Ectodermal cell (in vitro differentiated cells): ENCODE results near the gene RUNDC3A.

ENCODE experiments used
- H3K27ac ChIP-seq: 2 replicates; pipeline ENCODE4 v1.7.0; 2013; ENCODE audit warnings: mild to moderate bottlenecking, low read depth, low read length; ENCODE audit not compliant: insufficient read depth, poor library complexity, severe bottlenecking
- H3K27me3 ChIP-seq: 2 replicates; pipeline ENCODE4 v1.7.0; 2013; ENCODE audit warnings: mild to moderate bottlenecking, low read length; ENCODE audit not compliant: insufficient read depth, control insufficient read depth, poor library complexity, severe bottlenecking
- H3K36me3 ChIP-seq: one replicate; pipeline ENCODE4 v1.7.0; 2013; ENCODE audit warnings: low read length; ENCODE audit not compliant: control insufficient read depth, insufficient read depth
- H3K4me1 ChIP-seq: one replicate; pipeline ENCODE4 v1.7.0; 2013; ENCODE audit warnings: low read length; ENCODE audit not compliant: control insufficient read depth, insufficient read depth
- H3K4me3 ChIP-seq: 2 replicates; pipeline ENCODE4 v1.7.0; 2013; ENCODE audit warnings: low read depth, low read length, control low read depth; ENCODE audit not compliant: insufficient read depth
- H3K9me3 ChIP-seq: 2 replicates; pipeline ENCODE4 v1.7.0; 2013; ENCODE audit warnings: mild to moderate bottlenecking, low read length, moderate library complexity; ENCODE audit not compliant: control insufficient read depth
- WGBS, 2 experiments: methylation state at CpG; one replicate each; pipeline ENCODE4 v1.1.7; 2013; ENCODE audit warnings: missing lambda C conversion rate in 2 of 2; 5-methylcytosine and 5-hydroxymethylcytosine counted together

Gene RUNDC3A

GRCh38 chr17:44269535-44270240, 38.7 kb upstream of the RUNDC3A start:
- no peak overlapping the region for H3K4me3 ChIP-seq
- no peaks in the 10 kb centered on the region for H3K9me3 ChIP-seq
- no peaks in the 10 kb centered on the region for H3K36me3 ChIP-seq
- peaks cover 11% of the 10 kb centered on the region for H3K4me1 ChIP-seq
- H3K27ac ChIP-seq, result no peak overlapping the region
- 86 to 88% methylated on average over 7 of the region's 7 CpGs for WGBS, 2 experiments
- H3K27me3 ChIP-seq, result no peaks in the 10 kb centered on the region

- Histone ChIP-seq H3K27ac (no peak overlapping the region), H3K9me3 (no peaks in the 10 kb centered on the region), H3K27me3 (no peaks in the 10 kb centered on the region), H3K4me1 (peaks cover 11% of the 10 kb centered on the region), H3K36me3 (no peaks in the 10 kb centered on the region), H3K4me3 (no peak overlapping the region)
- WGBS, 2 experiments, result 85 to 88% methylated on average over 13 of the region's 13 CpGs
Observed at GRCh38 chr17:44272321-44272951, 36.0 kb upstream of the RUNDC3A start.

GRCh38 chr17:44272954-44273353, 35.4 kb upstream of the RUNDC3A start:
- no peaks in the 10 kb centered on the region for H3K36me3 ChIP-seq
- no peak overlapping the region for H3K4me3 ChIP-seq
- H3K27ac ChIP-seq, result no peak overlapping the region
- 88 to 91% methylated on average over 6 of the region's 6 CpGs for WGBS, 2 experiments
- H3K4me1 ChIP-seq, result peaks cover 11% of the 10 kb centered on the region
- H3K9me3 ChIP-seq, result no peaks in the 10 kb centered on the region
- H3K27me3 ChIP-seq, result no peaks in the 10 kb centered on the region

DNA sequence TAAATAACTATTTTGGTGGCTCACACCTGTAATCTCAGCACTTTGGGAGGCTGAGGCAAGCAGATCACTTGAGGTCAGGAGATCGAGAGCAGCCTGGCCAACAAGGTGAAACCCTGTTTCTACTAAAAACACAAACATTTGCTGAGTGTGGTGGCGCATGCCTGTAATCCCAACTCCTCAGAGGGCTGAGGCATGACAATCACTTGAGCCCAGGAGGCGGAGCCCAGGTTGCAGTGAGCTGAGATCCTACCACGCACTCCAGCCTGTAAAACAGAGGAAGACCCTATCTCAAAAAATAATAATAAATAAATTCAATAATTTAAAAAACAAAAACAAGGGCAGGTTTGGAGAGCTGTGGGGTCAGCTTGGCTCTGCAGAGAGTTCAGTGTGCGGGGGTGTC, 34.8 kb upstream of the RUNDC3A start:
- 73 to 80% methylated on average over 4 to 5 of the region's 5 CpGs for WGBS, 2 experiments
- H3K4me1 ChIP-seq, result peaks cover 7% of the 10 kb centered on the region
- no peak overlapping the region for H3K4me3 ChIP-seq
- no peaks in the 10 kb centered on the region for H3K36me3 ChIP-seq
- no peaks in the 10 kb centered on the region for H3K27me3 ChIP-seq
- H3K9me3 ChIP-seq, result no peaks in the 10 kb centered on the region
- H3K27ac ChIP-seq, result no peak overlapping the region

DNA sequence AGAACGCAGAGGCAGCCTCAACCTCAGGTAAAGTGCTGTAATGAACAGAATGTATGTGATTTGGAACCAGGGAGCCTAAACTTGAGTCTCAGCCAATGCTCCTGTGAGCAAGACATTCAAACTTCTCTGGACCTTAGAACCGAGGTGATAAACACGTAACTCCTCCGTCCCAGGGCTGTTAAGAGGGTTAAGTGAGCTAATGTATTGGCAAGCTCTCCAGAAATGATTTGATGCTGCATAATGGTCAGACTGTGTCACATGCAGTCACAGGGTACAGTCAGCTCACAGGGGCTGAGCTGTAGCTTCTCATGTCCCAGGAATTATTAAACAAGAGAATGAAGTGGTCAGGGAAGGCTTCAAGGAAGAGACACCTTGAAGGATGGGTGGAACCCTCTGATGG, 30.4 kb upstream of the RUNDC3A start:
- Histone ChIP-seq H3K36me3 (no peaks in the 10 kb centered on the region), H3K27me3 (no peaks in the 10 kb centered on the region), H3K9me3 (no peaks in the 10 kb centered on the region), H3K27ac (no peak overlapping the region), H3K4me3 (no peak overlapping the region), H3K4me1 (no peaks in the 10 kb centered on the region)
- 92 to 98% methylated on average over 4 of the region's 4 CpGs for WGBS, 2 experiments

- Histone ChIP-seq H3K4me3 (no peak overlapping the region), H3K36me3 (no peaks in the 10 kb centered on the region), H3K27ac (no peak overlapping the region), H3K27me3 (no peaks in the 10 kb centered on the region), H3K9me3 (no peaks in the 10 kb centered on the region), H3K4me1 (no peaks in the 10 kb centered on the region)
- 92 to 100% methylated on average over 1 of the region's 2 CpGs for WGBS, 2 experiments
Observed at GRCh38 chr17:44279346-44279665, 29.1 kb upstream of the RUNDC3A start.

GRCh38 chr17:44279666-44280391, 28.6 kb upstream of the RUNDC3A start:
- no peaks in the 10 kb centered on the region for H3K36me3 ChIP-seq
- no peak overlapping the region for H3K27ac ChIP-seq
- H3K9me3 ChIP-seq, result no peaks in the 10 kb centered on the region
- no peak overlapping the region for H3K4me3 ChIP-seq
- no peaks in the 10 kb centered on the region for H3K27me3 ChIP-seq
- 43 to 47% methylated on average over 20 of the region's 20 CpGs for WGBS, 2 experiments
- no peaks in the 10 kb centered on the region for H3K4me1 ChIP-seq

DNA sequence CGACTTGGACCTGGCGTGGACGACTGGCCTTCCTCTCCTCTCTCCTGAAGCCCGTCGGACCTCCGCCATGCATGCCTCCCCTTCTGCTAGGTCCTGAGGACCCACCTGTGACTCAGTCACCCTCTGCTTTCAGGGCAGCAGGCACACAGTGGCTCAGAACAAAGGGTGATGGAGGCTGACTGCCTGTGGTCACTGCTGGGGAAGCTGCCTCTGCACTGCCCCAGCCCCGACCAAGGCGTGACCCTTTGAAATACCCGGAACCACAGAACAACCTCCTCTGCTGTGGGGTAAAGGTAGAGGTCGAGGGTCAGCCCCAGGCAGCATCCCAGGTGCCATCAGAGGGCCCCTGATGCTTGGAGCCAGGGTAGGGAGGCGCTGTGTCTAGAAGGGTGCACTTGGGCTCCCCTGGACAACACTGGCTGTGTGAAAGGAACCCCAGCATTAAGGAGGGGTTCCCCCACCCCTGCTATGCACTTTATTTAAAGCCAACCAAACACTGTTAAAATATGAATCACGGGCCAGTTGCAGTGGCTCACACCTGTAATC, 27.9 kb upstream of the RUNDC3A start:
- H3K36me3 ChIP-seq, result no peaks in the 10 kb centered on the region
- H3K4me1 ChIP-seq, result no peaks in the 10 kb centered on the region
- H3K4me3 ChIP-seq, result no peak overlapping the region
- WGBS, 2 experiments, result 82 to 83% methylated on average over 12 of the region's 12 CpGs
- H3K27me3 ChIP-seq, result no peaks in the 10 kb centered on the region
- H3K27ac ChIP-seq, result no peak overlapping the region
- no peaks in the 10 kb centered on the region for H3K9me3 ChIP-seq

GRCh38 chr17:44281570-44281969, 26.8 kb upstream of the RUNDC3A start:
- Histone ChIP-seq H3K27ac (no peak overlapping the region), H3K27me3 (no peaks in the 10 kb centered on the region), H3K4me1 (no peaks in the 10 kb centered on the region), H3K36me3 (no peaks in the 10 kb centered on the region), H3K4me3 (no peak overlapping the region), H3K9me3 (no peaks in the 10 kb centered on the region)
- WGBS, 2 experiments, result 86 to 96% methylated on average over 2 of the region's 2 CpGs

DNA sequence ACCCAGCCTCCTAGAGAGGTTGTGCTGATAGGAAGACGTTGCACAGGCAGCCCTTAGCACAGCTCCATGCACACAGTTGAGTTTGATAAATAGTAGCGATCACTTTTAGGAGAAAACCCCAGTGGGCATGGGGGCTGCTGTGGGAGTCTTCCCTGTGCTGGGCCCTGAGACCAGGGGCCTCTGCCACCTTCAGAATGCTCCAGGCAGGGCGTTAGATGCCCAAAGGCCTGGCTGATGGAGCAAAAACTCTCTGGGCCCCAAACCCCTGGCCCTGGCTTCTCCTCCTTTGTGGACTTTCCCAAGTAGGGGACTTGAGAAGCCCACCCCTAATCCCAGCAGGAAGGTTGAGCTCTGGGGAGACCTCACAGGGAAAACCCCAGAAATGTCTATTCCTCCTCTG, 26.1 kb upstream of the RUNDC3A start:
- H3K36me3 ChIP-seq, result no peaks in the 10 kb centered on the region
- no peaks in the 10 kb centered on the region for H3K9me3 ChIP-seq
- no peaks in the 10 kb centered on the region for H3K4me1 ChIP-seq
- no peak overlapping the region for H3K27ac ChIP-seq
- H3K27me3 ChIP-seq, result no peaks in the 10 kb centered on the region
- no peak overlapping the region for H3K4me3 ChIP-seq
- 84 to 90% methylated on average over 3 of the region's 3 CpGs for WGBS, 2 experiments
